HG03342 (cell line): ENCODE measurements around the gene KLHL26.
A peak's percentile ranks its signal among the peaks of the same experiment; 100 is the strongest.

Source experiments
- ATAC-seq: cut with Tn5 transposase; IDR thresholded peaks from one replicate; pipeline ENCODE4 v1.9.1; 2021; ENCODE audit warnings: mild to moderate bottlenecking, moderate library complexity; ENCODE audit not compliant: unreplicated experiment

The KLHL26 gene

GRCh38 chr19:18612772-18613588 lies 23.8 kb upstream of the KLHL26 start, which contains the start of gene TMEM59L:
TMEM59L (plus strand) TSS chr19:18612870; CDS start chr19:18612959, 89 bp downstream.
- no peak for ATAC-seq

- no peak for ATAC-seq
Observed at GRCh38 chr19:18613589-18614234, 23.1 kb upstream of the KLHL26 start.

- no peak for ATAC-seq
Observed at GRCh38 chr19:18616023-18616422, 20.8 kb upstream of the KLHL26 start.

- ATAC-seq, result no peak
Observed at GRCh38 chr19:18617562-18617961, 19.3 kb upstream of the KLHL26 start.

- ATAC-seq, result no peak
Observed at GRCh38 chr19:18618236-18618635, 18.6 kb upstream of the KLHL26 start.

- no peak for ATAC-seq
Observed at GRCh38 chr19:18620311-18620710, 16.5 kb upstream of the KLHL26 start.

GRCh38 chr19:18620902-18621301 lies 15.9 kb upstream of the KLHL26 start:
- ATAC-seq, result no peak

GRCh38 chr19:18626906-18627305 lies 9.9 kb upstream of the KLHL26 start:
- no peak for ATAC-seq

GRCh38 chr19:18629166-18630088 lies 7.4 kb upstream of the KLHL26 start:
- no peak for ATAC-seq

- ATAC-seq, result no peak
Observed at GRCh38 chr19:18633321-18633720, 3.5 kb upstream of the KLHL26 start.

- ATAC-seq, result no peak
Observed at GRCh38 chr19:18634612-18635297, 2.1 kb upstream of the KLHL26 start.

GRCh38 chr19:18635831-18636182 lies 1.0 kb upstream of the KLHL26 start:
- ATAC-seq, result no peak

- ATAC-seq, result peak; percentile 84
Observed at GRCh38 chr19:18636183-18636968, 452 bp upstream of the KLHL26 start.

GRCh38 chr19:18637673-18638630 lies 1.1 kb downstream of the KLHL26 start:
- no peak for ATAC-seq

- ATAC-seq, result no peak
Observed at GRCh38 chr19:18639706-18640243, 2.9 kb downstream of the KLHL26 start.

- no peak for ATAC-seq
Observed at GRCh38 chr19:18644196-18645034, 7.6 kb downstream of the KLHL26 start.

- ATAC-seq, result no peak
Observed at GRCh38 chr19:18645035-18645511, 8.2 kb downstream of the KLHL26 start.
